Keratinocyte (primary cell): ENCODE results near the gene SNRNP25. TPM values are rescaled to one million over a fixed set of nuclear protein-coding genes. Genes with fewer than 3 reads are reported as not detected.
A peak's percentile ranks its signal among the peaks of the same experiment; 100 is the strongest.

Experiments
- DNase-seq: peaks from one replicate; pipeline ENCODE4 v3.0.0-alpha.2; 2011; ENCODE audit warnings: low read depth, missing footprints, low spot score
- FAIRE-seq: peaks from 2 replicates; lab custom pipeline; 2011; peaks lifted over from hg19 to GRCh38; lab: Jason Lieb, UNC
- H2AFZ ChIP-seq: 2 replicates; pipeline ENCODE4 v1.6.0; 2012; ENCODE audit warnings: low read length, control low read depth, inconsistent platforms; ENCODE audit not compliant: control insufficient read depth
- H3K27ac ChIP-seq: 2 replicates; pipeline ENCODE4 v1.5.1; 2011; ENCODE audit warnings: low read length; ENCODE audit not compliant: control insufficient read depth, insufficient read depth
- H3K27me3 ChIP-seq: 3 replicates; pipeline ENCODE4 v1.6.0; 2011; ENCODE audit warnings: low read length; ENCODE audit not compliant: control insufficient read depth, insufficient read depth; ENCODE audit errors: extremely low read depth
- H3K36me3 ChIP-seq, 2 experiments: 2 replicates in 1 of 2; 3 replicates in 1 of 2; pipeline ENCODE4 v1.5.1; 2011; ENCODE audit warnings: low read length in 2 of 2, mild to moderate bottlenecking in 1 of 2; ENCODE audit not compliant: control insufficient read depth in 2 of 2, insufficient read depth in 2 of 2; ENCODE audit errors: extremely low read depth in 1 of 2
- H3K4me1 ChIP-seq: 3 replicates; pipeline ENCODE4 v1.5.1; 2011; ENCODE audit warnings: low read length; ENCODE audit not compliant: control insufficient read depth, insufficient read depth; ENCODE audit errors: extremely low read depth
- H3K4me2 ChIP-seq: 3 replicates; pipeline ENCODE4 v1.6.0; 2011; ENCODE audit warnings: low read depth, low read length; ENCODE audit not compliant: control insufficient read depth, insufficient read depth; ENCODE audit errors: extremely low read depth
- H3K4me3 ChIP-seq, 3 experiments: fragments of 200-600 bp in 1 of 3; sonication (generic) in 1 of 3; 2 replicates in 2 of 3; 3 replicates in 1 of 3; pipeline ENCODE4 v1.5.1; 2011 to 2016; ENCODE audit warnings: low read length in 3 of 3, mild to moderate bottlenecking in 3 of 3, control low read depth in 2 of 3, inconsistent platforms in 1 of 3, low read depth in 1 of 3, mixed read lengths in 1 of 3, mixed run types in 1 of 3, moderate library complexity in 1 of 3; ENCODE audit not compliant: control insufficient read depth in 2 of 3, insufficient read depth in 2 of 3; ENCODE audit errors: extremely low read depth in 1 of 3
- H3K79me2 ChIP-seq: 2 replicates; pipeline ENCODE4 v1.6.0; 2012; ENCODE audit warnings: low read length; ENCODE audit not compliant: control insufficient read depth, insufficient read depth
- H3K9ac ChIP-seq: 3 replicates; pipeline ENCODE4 v1.6.0; 2011; ENCODE audit warnings: low read length; ENCODE audit not compliant: control insufficient read depth, insufficient read depth; ENCODE audit errors: extremely low read depth
- H3K9me1 ChIP-seq: 3 replicates; pipeline ENCODE4 v1.6.0; 2011; ENCODE audit warnings: low read length; ENCODE audit not compliant: control insufficient read depth, insufficient read depth; ENCODE audit errors: extremely low read depth
- H3K9me3 ChIP-seq: 2 replicates; pipeline ENCODE4 v1.5.1; 2012; ENCODE audit warnings: low read depth, low read length; ENCODE audit not compliant: control insufficient read depth
- H4K20me1 ChIP-seq: 3 replicates; pipeline ENCODE4 v1.6.0; 2011; ENCODE audit warnings: low read length; ENCODE audit not compliant: control insufficient read depth, insufficient read depth; ENCODE audit errors: extremely low read depth
- CTCF ChIP-seq, 3 experiments: IDR thresholded peaks in 1 of 3; conservative IDR thresholded peaks in 1 of 3; optimal IDR thresholded peaks in 1 of 3; 2 replicates in 2 of 3; 3 replicates in 1 of 3; pipeline versions ENCODE3 to v1.5.1; 2011; ENCODE audit warnings: low read length in 3 of 3, mild to moderate bottlenecking in 3 of 3, moderate library complexity in 2 of 3, control low read depth in 1 of 3, inconsistent platforms in 1 of 3; ENCODE audit not compliant: insufficient read depth in 2 of 3; ENCODE audit errors: extremely low read depth in 1 of 3
- EZH2 ChIP-seq: IDR thresholded peaks from one replicate; pipeline ENCODE4 v1.6.1; 2012; ENCODE audit warnings: inconsistent platforms, mild to moderate bottlenecking, low read length, moderate library complexity
- dilution Hi-C: fragments of 300-500 bp; cut with MboI; formaldehyde crosslinking; loops from one replicate; pipeline ENCODE4 v1.7.0; 2020; ENCODE audit warnings: low sequenced_read_pairs; ENCODE audit not compliant: extremely low pct_ligation_motif_present
- polyA plus RNA-seq, 5 experiments: library from polyadenylated mRNA; depleted of rRNA in 3 of 5; stranded (reverse) in 3 of 5; stranded (forward) in 1 of 5; unstranded in 1 of 5; fragments of >200 nt; gene quantifications; 1 replicate in 1 of 5; 2 replicates in 3 of 5; 3 replicates in 1 of 5; pipeline versions ENCODE4 v1.2.1 to v1.2.3, GENCODE V29; 2011 to 2012; ENCODE audit warnings: missing spikeins in 2 of 5, low read depth in 1 of 5, low replicate concordance in 1 of 5
- small RNA-seq, 3 experiments: library from RNA; depleted of rRNA; stranded (forward); fragments of <200 nt; gene quantifications; one replicate each; pipeline ENCODE3, GENCODE V24; 2012; ENCODE audit warnings: low read depth in 3 of 3, low replicate concordance in 1 of 3; ENCODE audit not compliant: insufficient read length in 3 of 3

SNRNP25 gene
- polyA plus RNA-seq, 1 donor (not counting 4 experiments of a cell fraction or from before 2014, with no cell fraction given) = 45.9 TPM

- Histone ChIP-seq H3K9ac (no peak overlapping the region), H3K79me2 (no peaks in the 10 kb centered on the region), H3K9me1 (no peaks in the 10 kb centered on the region), H3K4me3 (no peak overlapping the region), H3K36me3 (peaks cover 30 to 33% of the 10 kb centered on the region in 2 experiments), H4K20me1 (peaks cover 4% of the 10 kb centered on the region), H3K4me2 (no peak overlapping the region), H3K27ac (no peak overlapping the region), H3K4me1 (no peaks in the 10 kb centered on the region), H2AFZ (no peak overlapping the region), H3K9me3 (no peaks in the 10 kb centered on the region), H3K27me3 (no peaks in the 10 kb centered on the region)
- dilution Hi-C loops = no loop called here
- TF ChIP-seq CTCF (optimal IDR thresholded peaks at IDR 0.05 in 1 of 3, IDR thresholded peaks at IDR 0.05 in 1 of 3, conservative IDR thresholded peaks at IDR 0.05 in 1 of 3; ENCODE audit: extremely low read depth in 1 of 3, insufficient read depth in 2 of 3, low read length in 3 of 3) = peak; percentile 84 to 91 (median 85)
- TF ChIP-seq EZH2 = no peak
- peak; percentile 85 for FAIRE-seq
- DNase-seq = no peak
These were observed 53.1 kb downstream of the SNRNP25 start for GRCh38 chr16:106623-107324.

Small RNAs within 50 kb of the gene (small RNA-seq; reads per million reads assigned to genes)
- 0 reads per million in 3 experiments for gene MIR6859-4
- gene Z69720.2 = 0 reads per million in 3 experiments

Other genes starting within 250 kb of the SNRNP25 start
- gene POLR3K, start 220 bp upstream of the SNRNP25 start, polyA plus RNA-seq = 16.3 to 28.8 TPM (median 23.2 TPM) in 3 replicates
- 20.4 to 37.2 TPM (median 24.0 TPM) in 3 replicates for gene RHBDF1, start 18.8 kb downstream of the SNRNP25 start, polyA plus RNA-seq
- 22.7 to 46.8 TPM (median 26.9 TPM) in 3 replicates for gene MPG, start 24.4 kb downstream of the SNRNP25 start, polyA plus RNA-seq
- gene NPRL3, start 84.8 kb downstream of the SNRNP25 start, polyA plus RNA-seq = 3.6 to 15.5 TPM (median 4.0 TPM) in 3 replicates
- not detected in 3 replicates for gene HBZ, start 98.8 kb downstream of the SNRNP25 start, polyA plus RNA-seq
- not detected in 3 replicates for gene HBM, start 112.2 kb downstream of the SNRNP25 start, polyA plus RNA-seq
- gene HBA2, start 119.0 kb downstream of the SNRNP25 start, polyA plus RNA-seq = 0.26 TPM in 1 of 3 replicates, not detected in the others
- gene HBA1, start 122.9 kb downstream of the SNRNP25 start, polyA plus RNA-seq = 0.24 TPM in 1 of 3 replicates, not detected in the others
- 0.13 to 0.89 TPM (median 0.20 TPM) in 3 replicates for gene HBQ1, start 126.6 kb downstream of the SNRNP25 start, polyA plus RNA-seq
- gene LUC7L, start 175.6 kb downstream of the SNRNP25 start, polyA plus RNA-seq = 23.7 to 31.2 TPM (median 31.0 TPM) in 3 replicates
- gene FAM234A, start 181.0 kb downstream of the SNRNP25 start, polyA plus RNA-seq = 18.3 to 37.2 TPM (median 18.4 TPM) in 3 replicates
- gene RGS11, start 222.1 kb downstream of the SNRNP25 start, polyA plus RNA-seq = 0.05 TPM in 2 of 3 replicates, not detected in the other
- gene ARHGDIG, start 226.8 kb downstream of the SNRNP25 start, polyA plus RNA-seq = 0.14 to 0.17 TPM in 2 of 3 replicates, not detected in the other
- gene PDIA2, start 229.3 kb downstream of the SNRNP25 start, polyA plus RNA-seq = 0.18 to 0.46 TPM (median 0.42 TPM) in 3 replicates